Measurements from ENCODE around the gene ATP5PO.

- TF ChIP-seq, protein P1, sequence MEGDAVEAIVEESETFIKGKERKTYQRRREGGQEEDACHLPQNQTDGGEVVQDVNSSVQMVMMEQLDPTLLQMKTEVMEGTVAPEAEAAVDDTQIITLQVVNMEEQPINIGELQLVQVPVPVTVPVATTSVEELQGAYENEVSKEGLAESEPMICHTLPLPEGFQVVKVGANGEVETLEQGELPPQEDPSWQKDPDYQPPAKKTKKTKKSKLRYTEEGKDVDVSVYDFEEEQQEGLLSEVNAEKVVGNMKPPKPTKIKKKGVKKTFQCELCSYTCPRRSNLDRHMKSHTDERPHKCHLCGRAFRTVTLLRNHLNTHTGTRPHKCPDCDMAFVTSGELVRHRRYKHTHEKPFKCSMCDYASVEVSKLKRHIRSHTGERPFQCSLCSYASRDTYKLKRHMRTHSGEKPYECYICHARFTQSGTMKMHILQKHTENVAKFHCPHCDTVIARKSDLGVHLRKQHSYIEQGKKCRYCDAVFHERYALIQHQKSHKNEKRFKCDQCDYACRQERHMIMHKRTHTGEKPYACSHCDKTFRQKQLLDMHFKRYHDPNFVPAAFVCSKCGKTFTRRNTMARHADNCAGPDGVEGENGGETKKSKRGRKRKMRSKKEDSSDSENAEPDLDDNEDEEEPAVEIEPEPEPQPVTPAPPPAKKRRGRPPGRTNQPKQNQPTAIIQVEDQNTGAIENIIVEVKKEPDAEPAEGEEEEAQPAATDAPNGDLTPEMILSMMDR (conservative IDR thresholded peaks at IDR 0.05 in 1 of 2, IDR thresholded peaks at IDR 0.05 in 1 of 2; ENCODE audit: low read depth in 1 of 2, low read length in 2 of 2): no peak
- TF ChIP-seq EZH2 (IDR thresholded peaks at IDR 0.05; ENCODE audit: low read length, missing control alignments): no peak
These were observed 11.6 kb downstream of the ATP5PO start for GRCh38 chr21:33904041-33904440.

Measured in fibroblast of lung (primary cell).